ENCODE data around the gene GAREM1. TPM values are rescaled to one million over a fixed set of nuclear protein-coding genes. Genes with fewer than 3 reads are reported as not detected.

Gene GAREM1
- total RNA-seq, 2 donors from 2014 or later, result 12.0 to 15.4 TPM

DNA sequence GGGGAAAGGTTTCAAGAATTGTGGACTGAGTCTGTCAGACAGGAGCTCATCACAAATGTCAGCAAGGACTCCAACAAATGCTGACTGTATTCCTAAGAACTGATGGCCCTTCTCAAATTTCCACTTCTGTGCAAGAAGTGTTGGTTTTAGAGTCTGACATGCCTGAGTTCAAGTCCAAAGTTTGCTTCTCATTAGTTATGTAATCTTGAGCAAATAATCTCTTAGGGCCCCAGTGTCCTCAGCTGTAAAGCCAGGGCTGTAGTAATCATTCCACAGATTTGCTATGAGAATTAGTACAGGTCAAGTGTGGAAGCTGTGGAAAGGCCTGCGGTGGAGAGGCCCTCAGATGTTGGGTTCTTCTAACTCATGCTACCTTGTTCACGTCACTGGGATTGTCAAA, 257.0 kb downstream of the GAREM1 start:
- ATAC-seq (ENCODE audit: insufficient number of reproducible peaks, low FRiP score, low read depth) (no peak), DNase-seq (ENCODE audit: low spot score) (no peak)
- TF ChIP-seq, protein P1, sequence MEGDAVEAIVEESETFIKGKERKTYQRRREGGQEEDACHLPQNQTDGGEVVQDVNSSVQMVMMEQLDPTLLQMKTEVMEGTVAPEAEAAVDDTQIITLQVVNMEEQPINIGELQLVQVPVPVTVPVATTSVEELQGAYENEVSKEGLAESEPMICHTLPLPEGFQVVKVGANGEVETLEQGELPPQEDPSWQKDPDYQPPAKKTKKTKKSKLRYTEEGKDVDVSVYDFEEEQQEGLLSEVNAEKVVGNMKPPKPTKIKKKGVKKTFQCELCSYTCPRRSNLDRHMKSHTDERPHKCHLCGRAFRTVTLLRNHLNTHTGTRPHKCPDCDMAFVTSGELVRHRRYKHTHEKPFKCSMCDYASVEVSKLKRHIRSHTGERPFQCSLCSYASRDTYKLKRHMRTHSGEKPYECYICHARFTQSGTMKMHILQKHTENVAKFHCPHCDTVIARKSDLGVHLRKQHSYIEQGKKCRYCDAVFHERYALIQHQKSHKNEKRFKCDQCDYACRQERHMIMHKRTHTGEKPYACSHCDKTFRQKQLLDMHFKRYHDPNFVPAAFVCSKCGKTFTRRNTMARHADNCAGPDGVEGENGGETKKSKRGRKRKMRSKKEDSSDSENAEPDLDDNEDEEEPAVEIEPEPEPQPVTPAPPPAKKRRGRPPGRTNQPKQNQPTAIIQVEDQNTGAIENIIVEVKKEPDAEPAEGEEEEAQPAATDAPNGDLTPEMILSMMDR (IDR thresholded peaks at IDR 0.05), result no peak
- Histone ChIP-seq H3K4me1 (ENCODE audit: control insufficient read depth in 1 of 2, low read depth in 2 of 2) (peaks cover 0 to 4% of the 10 kb centered on the region in 2 donors), H3K9me3 (no peaks in the 10 kb centered on the region), H3K36me3 (no peaks in the 10 kb centered on the region), H3K27ac (no peak overlapping the region), H3K4me3 (no peak overlapping the region), H3K27me3 (replicated peaks; ENCODE audit: insufficient read depth) (no peaks in the 10 kb centered on the region)
